PC-3 (cell line): Measurements from ENCODE around the gene AVEN. TPM values are rescaled to one million over a fixed set of nuclear protein-coding genes. Genes with fewer than 3 reads are reported as not detected.

ENCODE experiments used
- ATAC-seq: fragments of 200-7000 bp; cut with Tn5 transposase; 2 replicates; pipeline ENCODE4 v1.9.1; 2020; ENCODE audit warnings: mild to moderate bottlenecking, moderate library complexity
- BruUV-seq: library from RNA; stranded (reverse); fragments of 400-500 nt; replicated peaks from 2 replicates; lab custom pipeline; 2021; lab: Mats Ljungman, UMichigan
- CTCF ChIA-PET: fragments of 300-600 bp; sonication (Branson Sonifier 250); formaldehyde crosslinking; loops from one replicate; lab custom pipeline; 2022; ENCODE audit warnings: antibody characterized with exemption; lab: Charles Lee
- POLR2A ChIA-PET: fragments of 300-600 bp; sonication (Branson Sonifier 250); formaldehyde crosslinking; loops from one replicate; lab custom pipeline; 2022; ENCODE audit warnings: antibody characterized with exemption; ENCODE audit not compliant: unreplicated experiment; lab: Charles Lee
- DNase-seq: peaks from one replicate; pipeline ENCODE4 v3.0.0-alpha.2; 2015
- H2AFZ ChIP-seq: fragments of 300-600 bp; sonication (generic); 2 replicates; pipeline ENCODE4 v1.6.0; 2016; ENCODE audit warnings: antibody characterized with exemption, low read length
- H3F3A ChIP-seq: fragments of 300-600 bp; sonication (generic); one replicate; pipeline ENCODE4 v1.6.0; 2017; ENCODE audit warnings: antibody characterized with exemption, low read length, control low read depth, mild to moderate bottlenecking; ENCODE audit not compliant: unreplicated experiment
- H3K27ac ChIP-seq: fragments of 300-600 bp; sonication (generic); 2 replicates; pipeline ENCODE4 v1.5.1; 2016; ENCODE audit warnings: mild to moderate bottlenecking, low read length
- H3K27me3 ChIP-seq: fragments of 300-600 bp; sonication (generic); 2 replicates; pipeline ENCODE4 v1.6.1; 2016; ENCODE audit warnings: low read length, mixed read lengths
- H3K36me3 ChIP-seq: fragments of 300-600 bp; sonication (generic); 2 replicates; pipeline ENCODE4 v1.6.1; 2016; ENCODE audit warnings: low read depth, mixed run types, low read length, mixed read lengths
- H3K4me1 ChIP-seq: fragments of 300-600 bp; sonication (generic); 2 replicates; pipeline ENCODE4 v1.5.1; 2016; ENCODE audit warnings: low read length; ENCODE audit not compliant: insufficient read depth
- H3K4me2 ChIP-seq: fragments of 300-600 bp; sonication (generic); 2 replicates; pipeline ENCODE4 v1.6.0; 2016; ENCODE audit warnings: low read length
- H3K4me3 ChIP-seq: fragments of 300-600 bp; sonication (generic); 2 replicates; pipeline ENCODE4 v1.5.1; 2016; ENCODE audit warnings: mild to moderate bottlenecking, low read length, mixed read lengths
- H3K79me2 ChIP-seq: fragments of 300-600 bp; sonication (generic); 2 replicates; pipeline ENCODE4 v1.6.1; 2017; ENCODE audit warnings: low read length, mixed read lengths
- H3K9ac ChIP-seq: fragments of 300-600 bp; sonication (generic); 2 replicates; pipeline ENCODE4 v1.6.0; 2016; ENCODE audit warnings: mild to moderate bottlenecking, low read length
- H3K9me2 ChIP-seq: fragments of 300-600 bp; sonication (generic); replicated peaks from 2 replicates; pipeline ENCODE4 v1.6.1; 2016; ENCODE audit warnings: mixed run types, low read length, mixed read lengths
- H3K9me3 ChIP-seq: fragments of 300-600 bp; sonication (generic); 2 replicates; pipeline ENCODE4 v1.6.1; 2016; ENCODE audit warnings: low read length, mixed read lengths
- H4K20me1 ChIP-seq: fragments of 300-600 bp; sonication (generic); 2 replicates; pipeline ENCODE4 v1.6.1; 2016; ENCODE audit warnings: low read length, mixed read lengths
- EZH2 ChIP-seq: fragments of 300-600 bp; sonication (generic); IDR thresholded peaks from one replicate; pipeline ENCODE4 v1.6.1; 2017; ENCODE audit warnings: antibody characterized with exemption, mild to moderate bottlenecking, low read length; ENCODE audit not compliant: unreplicated experiment
- EZH2phosphoT487 ChIP-seq: fragments of 300-600 bp; sonication (generic); IDR thresholded peaks from 2 replicates; pipeline ENCODE4 v1.6.1; 2018; ENCODE audit warnings: mild to moderate bottlenecking, antibody characterized with exemption, low read length, borderline replicate concordance
- intact Hi-C: fragments of 100-400 bp; cut with micrococcal nuclease; formaldehyde crosslinking; loops from 2 replicates; pipeline ENCODE4 v1.9.0; 2023
- total RNA-seq: library from RNA; depleted of rRNA; stranded (reverse); fragments of >200 nt; gene quantifications from 2 replicates; pipeline ENCODE4 v1.2.3, GENCODE V29; 2014
- TF ChIP-seq, protein P1 (sequence below): fragments of 300-600 bp; sonication (generic); conservative IDR thresholded peaks from 2 replicates; pipeline ENCODE4 v1.5.1; 2017; ENCODE audit warnings: antibody characterized with exemption, low read depth, mild to moderate bottlenecking, low read length

The AVEN gene
- total RNA-seq, 1 experiment from 2014 or later, result 10.5 TPM

DNA sequence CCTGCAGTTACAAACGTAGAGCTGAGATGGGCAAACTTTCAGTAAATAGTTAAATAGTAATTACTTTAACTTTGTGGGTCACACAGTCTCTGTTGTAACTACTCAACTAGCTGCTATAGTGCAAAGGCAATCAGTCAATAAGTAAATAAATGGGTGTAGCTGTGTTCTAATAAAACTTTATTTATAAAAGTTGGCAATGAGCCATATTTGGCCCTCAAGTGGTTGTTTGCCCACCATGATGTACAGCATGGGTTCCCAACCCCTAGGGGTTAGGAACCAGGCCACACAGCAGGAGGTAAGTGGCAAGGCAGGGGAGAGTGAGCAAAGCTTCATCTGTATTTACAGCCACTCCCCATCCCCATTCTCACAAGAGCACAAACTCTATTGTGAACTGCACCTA lies 115.6 kb downstream of the AVEN start:
- CTCF ChIA-PET, result interaction anchor here (0.7 kb wide), 1 partner anchor 9 kb away, joined by 3 read pairs; no protein-coding TSS in a partner anchor

DNA sequence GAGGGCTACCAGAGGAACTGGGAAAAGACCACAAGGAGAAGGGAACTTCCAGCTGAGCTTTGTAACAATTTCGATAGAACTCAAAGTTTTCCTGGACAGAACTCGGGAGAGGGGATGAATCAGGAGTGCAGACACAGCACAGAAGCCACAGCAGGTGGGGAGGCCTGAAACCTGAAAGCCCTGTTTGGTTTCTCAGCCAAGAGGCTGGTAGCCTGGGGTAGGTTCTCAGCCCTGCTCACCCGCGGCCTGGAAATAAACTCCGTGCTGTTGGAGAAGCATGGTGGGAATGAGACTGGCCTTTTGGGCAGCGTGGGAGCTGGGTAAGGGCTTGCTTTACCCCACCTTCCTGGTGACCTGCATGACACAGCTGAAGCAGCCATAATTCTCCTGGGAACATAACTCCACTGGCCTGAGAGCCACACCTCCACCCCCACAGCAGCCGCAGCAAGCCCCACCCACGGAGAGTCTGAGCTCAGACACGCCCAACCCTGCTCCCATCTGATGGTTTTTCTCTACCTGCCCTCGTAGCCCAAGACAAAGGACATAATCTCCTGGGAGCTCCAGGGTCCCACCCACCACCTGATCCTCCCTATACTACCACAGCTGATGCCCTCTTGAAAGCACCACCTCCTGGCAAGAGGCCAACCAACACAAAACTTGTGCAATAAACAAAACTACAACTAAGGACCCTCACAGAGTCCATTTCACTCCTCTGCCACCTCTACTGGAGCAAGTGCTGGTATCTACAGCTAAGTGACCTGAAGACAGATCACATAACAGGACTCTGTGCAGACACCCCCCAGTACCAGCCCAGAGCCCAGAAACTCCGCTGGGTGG lies 123.2 kb downstream of the AVEN start:
- H3K4me1 ChIP-seq, result peaks cover 15% of the 10 kb centered on the region
- no peaks in the 10 kb centered on the region for H3K9me2 ChIP-seq
- ATAC-seq (no peak), DNase-seq (no peak)
- intact Hi-C loops, result no loop called here
- no TSS peak for BruUV-seq
- H3K4me2 ChIP-seq, result no peak overlapping the region
- H3K9ac ChIP-seq, result no peak overlapping the region
- no peak overlapping the region for H2AFZ ChIP-seq
- H3K4me3 ChIP-seq, result no peak overlapping the region
- no peak overlapping the region for H3K27ac ChIP-seq
- H4K20me1 ChIP-seq, result no peaks in the 10 kb centered on the region
- no peaks in the 10 kb centered on the region for H3K79me2 ChIP-seq
- ChIA-PET POLR2A (no interaction called here), CTCF (no interaction called here)
- no peaks in the 10 kb centered on the region for H3K27me3 ChIP-seq
- no peak for TF ChIP-seq EZH2
- TF ChIP-seq EZH2phosphoT487, result no peak
- TF ChIP-seq, protein P1, sequence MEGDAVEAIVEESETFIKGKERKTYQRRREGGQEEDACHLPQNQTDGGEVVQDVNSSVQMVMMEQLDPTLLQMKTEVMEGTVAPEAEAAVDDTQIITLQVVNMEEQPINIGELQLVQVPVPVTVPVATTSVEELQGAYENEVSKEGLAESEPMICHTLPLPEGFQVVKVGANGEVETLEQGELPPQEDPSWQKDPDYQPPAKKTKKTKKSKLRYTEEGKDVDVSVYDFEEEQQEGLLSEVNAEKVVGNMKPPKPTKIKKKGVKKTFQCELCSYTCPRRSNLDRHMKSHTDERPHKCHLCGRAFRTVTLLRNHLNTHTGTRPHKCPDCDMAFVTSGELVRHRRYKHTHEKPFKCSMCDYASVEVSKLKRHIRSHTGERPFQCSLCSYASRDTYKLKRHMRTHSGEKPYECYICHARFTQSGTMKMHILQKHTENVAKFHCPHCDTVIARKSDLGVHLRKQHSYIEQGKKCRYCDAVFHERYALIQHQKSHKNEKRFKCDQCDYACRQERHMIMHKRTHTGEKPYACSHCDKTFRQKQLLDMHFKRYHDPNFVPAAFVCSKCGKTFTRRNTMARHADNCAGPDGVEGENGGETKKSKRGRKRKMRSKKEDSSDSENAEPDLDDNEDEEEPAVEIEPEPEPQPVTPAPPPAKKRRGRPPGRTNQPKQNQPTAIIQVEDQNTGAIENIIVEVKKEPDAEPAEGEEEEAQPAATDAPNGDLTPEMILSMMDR, result no peak
- H3K9me3 ChIP-seq, result no peaks in the 10 kb centered on the region
- no peaks in the 10 kb centered on the region for H3K36me3 ChIP-seq
- H3F3A ChIP-seq, result no peaks in the 10 kb centered on the region

More for the DNA sequence above, 115.6 kb downstream of the AVEN start:
- Histone ChIP-seq H3K9me2 (no peaks in the 10 kb centered on the region), H3K27me3 (no peaks in the 10 kb centered on the region), H3K36me3 (no peaks in the 10 kb centered on the region), H3K9me3 (no peaks in the 10 kb centered on the region), H3K79me2 (no peaks in the 10 kb centered on the region), H4K20me1 (no peaks in the 10 kb centered on the region), H3K4me3 (no peak overlapping the region), H3K4me1 (no peaks in the 10 kb centered on the region), H3K4me2 (no peak overlapping the region), H3K27ac (no peak overlapping the region), H2AFZ (no peak overlapping the region), H3F3A (no peaks in the 10 kb centered on the region), H3K9ac (no peak overlapping the region)
- intact Hi-C loops, result no loop called here
- TF ChIP-seq, protein P1, result no peak
- TF ChIP-seq EZH2 (no peak), EZH2phosphoT487 (no peak)
- ATAC-seq (no peak), DNase-seq (no peak)
- POLR2A ChIA-PET, result no interaction called here
- no TSS peak for BruUV-seq

DNA sequence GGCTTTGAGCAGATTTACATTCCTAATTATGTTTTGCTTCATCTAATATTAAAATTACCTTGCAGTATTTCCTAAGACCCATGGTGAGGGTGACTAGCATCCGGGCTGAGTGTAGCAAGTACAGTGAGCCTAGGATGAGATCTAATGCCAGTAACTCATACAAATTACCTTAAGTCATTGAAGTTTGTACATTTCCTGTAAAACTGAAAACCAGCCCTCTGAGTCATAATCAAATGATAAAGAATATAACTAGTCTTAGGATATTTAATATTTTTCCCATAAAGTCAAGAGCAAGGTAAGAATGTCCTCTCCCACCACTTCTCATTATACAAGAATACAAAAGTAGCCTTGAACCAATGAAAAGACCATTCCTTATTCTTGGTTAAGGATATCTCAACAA lies 125.5 kb downstream of the AVEN start:
- Histone ChIP-seq H3K27me3 (no peaks in the 10 kb centered on the region), H3K9me3 (no peaks in the 10 kb centered on the region), H3K79me2 (no peaks in the 10 kb centered on the region), H3K9me2 (no peaks in the 10 kb centered on the region), H3K9ac (no peak overlapping the region), H3F3A (no peaks in the 10 kb centered on the region), H4K20me1 (no peaks in the 10 kb centered on the region), H2AFZ (no peak overlapping the region), H3K36me3 (no peaks in the 10 kb centered on the region), H3K4me2 (no peak overlapping the region), H3K4me3 (no peak overlapping the region), H3K4me1 (peaks cover 29% of the 10 kb centered on the region), H3K27ac (no peak overlapping the region)
- intact Hi-C loops, result no loop called here
- BruUV-seq, result no TSS peak
- ChIA-PET POLR2A (interaction anchor here (0.6 kb wide), 1 partner anchor 60 kb away, joined by 4 read pairs; no protein-coding TSS in a partner anchor), CTCF (no interaction called here)
- peak; percentile 74 for ATAC-seq
- TF ChIP-seq, protein P1, result no peak
- no peak for TF ChIP-seq EZH2phosphoT487
- no peak for TF ChIP-seq EZH2
- DNase-seq, result peak; percentile 32
